Right cardiac atrium (tissue), 5 donors: ENCODE measurements around the gene ETV2. TPM values are rescaled to one million over a fixed set of nuclear protein-coding genes. Genes with fewer than 3 reads are reported as not detected.
"Not testable (repeated sequence)": the region's sequence is repeated elsewhere in the genome, so short reads cannot be mapped to it uniquely, and the experiment has no call there.

Source experiments
- ATAC-seq, 2 donors: fragments of 200-7000 bp; cut with Tn5 transposase; one replicate each; pipeline versions ENCODE4 v1.8.0 to v1.9.1; 2020; ENCODE audit warnings: moderate library complexity in 2 of 2, mild to moderate bottlenecking in 1 of 2
- DNase-seq, 3 donors: peaks; one replicate each; pipeline ENCODE4 v3.0.0-alpha.2; 2020
- H3K27ac ChIP-seq: one replicate; pipeline ENCODE4 v1.5.1; 2013; ENCODE audit warnings: mild to moderate bottlenecking, low read length, control low read depth, moderate library complexity
- H3K27me3 ChIP-seq: one replicate; pipeline ENCODE4 v1.6.1; 2013; ENCODE audit not compliant: control insufficient read depth, insufficient read depth
- H3K4me1 ChIP-seq: one replicate; pipeline ENCODE4 v1.6.1; 2013; ENCODE audit warnings: low read length; ENCODE audit not compliant: control insufficient read depth, insufficient read depth
- H3K4me3 ChIP-seq: one replicate; pipeline ENCODE4 v1.5.1; 2013; ENCODE audit warnings: low read length, control low read depth
- H3K9me3 ChIP-seq: one replicate; pipeline ENCODE4 v1.6.1; 2013; ENCODE audit warnings: low read length; ENCODE audit not compliant: control insufficient read depth
- WGBS: extraction: QIAGEN DNeasy Blood & Tissue Kit; methylation state at CpG from one replicate; pipeline ENCODE4 v1.1.7; 2013; 5-methylcytosine and 5-hydroxymethylcytosine counted together
- intact Hi-C, 4 donors: fragments of 100-400 bp; cut with DNase I; formaldehyde crosslinking; loops; one replicate each; pipeline versions ENCODE4 v1.11.0 to v1.14.0; 2022 to 2023
- polyA plus RNA-seq: library from polyadenylated mRNA; stranded (reverse); fragments of 200-250 nt; gene quantifications from one replicate; pipeline ENCODE4 v1.2.3, GENCODE V29; 2013
- total RNA-seq, 4 donors: library from RNA; stranded (reverse); fragmentation: NEBNext Ultra II Directional; extraction: Animal tissue kit (Norgen Biotek cat#: 25700); gene quantifications; one replicate each; pipeline ENCODE4 v1.2.1, GENCODE V29; 2021
- donor health status: healthy with polysubstance abuse.
- donor health status: DM: no; HTN: yes; CAD: no.
- donor health status: DM: no; HTN: no; CAD: no.
- donor health status: DM: no; HTN: yes; CAD: no; lungs with severe emphysema.
- donor health status: DM: yes; HTN: yes; CAD: no.

Gene ETV2
- total and polyA plus RNA-seq, 5 donors: 0.41 to 1.0 (median 0.68) TPM; not detected in 1

DNA sequence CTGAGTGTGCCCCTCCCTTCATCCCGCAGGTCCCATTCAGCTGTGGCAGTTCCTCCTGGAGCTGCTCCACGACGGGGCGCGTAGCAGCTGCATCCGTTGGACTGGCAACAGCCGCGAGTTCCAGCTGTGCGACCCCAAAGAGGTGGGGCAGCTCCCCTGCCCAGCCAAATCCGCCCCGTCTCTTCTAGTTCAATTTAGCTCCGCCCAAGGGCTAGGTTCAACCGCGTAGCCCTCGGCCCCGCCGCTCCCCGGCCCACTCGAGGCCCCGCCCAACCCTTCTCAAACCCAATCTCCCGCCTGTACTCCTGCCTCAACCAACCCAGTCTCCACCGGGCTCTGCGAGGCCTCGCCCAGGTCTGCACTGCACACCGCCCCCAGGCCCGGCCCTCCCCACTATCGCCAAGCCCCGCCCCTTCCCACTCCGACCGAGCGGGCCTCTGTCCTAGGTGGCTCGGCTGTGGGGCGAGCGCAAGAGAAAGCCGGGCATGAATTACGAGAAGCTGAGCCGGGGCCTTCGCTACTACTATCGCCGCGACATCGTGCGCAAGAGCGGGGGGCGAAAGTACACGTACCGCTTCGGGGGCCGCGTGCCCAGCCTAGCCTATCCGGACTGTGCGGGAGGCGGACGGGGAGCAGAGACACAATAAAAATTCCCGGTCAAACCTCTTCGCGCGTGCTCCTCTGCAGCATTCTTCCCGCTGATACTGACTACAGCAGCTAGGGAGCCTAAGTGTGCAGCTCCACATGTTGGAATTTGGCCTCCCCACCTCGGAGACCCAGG lies 2.9 kb downstream of the ETV2 start:
- under 1% methylated on average over 60 of the region's 60 CpGs for WGBS
- intact Hi-C loops: no loop called here
- DNase-seq: peak; percentile 97 to 98 (median 98)

DNA sequence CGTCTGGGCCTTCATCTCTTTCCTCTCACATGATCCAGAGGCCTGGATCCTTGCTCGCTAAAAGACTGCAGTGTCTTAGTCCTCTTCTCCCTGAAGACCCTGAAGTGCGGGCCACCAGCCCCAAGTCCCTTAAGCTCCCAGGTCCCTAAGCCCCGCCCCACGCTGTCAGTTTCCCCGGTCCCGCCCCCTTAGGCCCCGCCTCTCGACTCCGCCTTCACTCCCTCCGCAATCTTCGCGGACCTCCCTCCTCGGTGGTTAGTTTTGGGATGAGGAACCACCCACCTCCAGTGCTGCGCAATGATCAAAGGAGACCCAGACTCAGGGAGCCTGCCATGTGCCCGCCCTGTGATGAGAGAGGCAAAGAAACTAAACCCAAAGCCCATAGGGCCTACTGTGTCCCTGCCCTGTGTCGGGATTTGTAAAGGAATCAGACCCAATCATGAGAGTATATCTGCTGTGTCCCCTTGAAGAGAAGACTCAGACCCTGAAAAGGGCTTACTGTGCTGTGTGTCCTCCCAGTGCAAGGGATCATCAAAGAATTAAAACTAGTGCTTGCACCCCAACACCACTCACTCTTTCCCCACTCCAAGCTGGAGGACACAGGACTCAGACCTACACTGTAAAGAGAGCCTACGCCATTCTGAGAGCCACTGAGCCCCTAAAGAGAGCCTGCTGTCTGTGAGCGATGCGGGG lies 3.6 kb downstream of the ETV2 start:
- peak; percentile 93 to 96 (median 96) for DNase-seq
- 16% methylated on average over 20 of the region's 20 CpGs for WGBS
- peak; percentile 59 to 60 for ATAC-seq
- Histone ChIP-seq H3K4me1 (no peaks in the 10 kb centered on the region), H3K27ac (peak overlapping the region; percentile 88), H3K9me3 (no peaks in the 10 kb centered on the region), H3K4me3 (peak overlapping the region; percentile 56), H3K27me3 (no peaks in the 10 kb centered on the region)
- intact Hi-C loops: no loop called here

More for the DNA sequence above, 2.9 kb downstream of the ETV2 start:
- no peaks in the 10 kb centered on the region for H3K27me3 ChIP-seq
- ATAC-seq: peak; percentile 92 to 95
- peak overlapping the region; percentile 56 for H3K4me3 ChIP-seq
- no peaks in the 10 kb centered on the region for H3K9me3 ChIP-seq
- H3K4me1 ChIP-seq: no peaks in the 10 kb centered on the region
- peak overlapping the region; percentile 88 for H3K27ac ChIP-seq

DNA sequence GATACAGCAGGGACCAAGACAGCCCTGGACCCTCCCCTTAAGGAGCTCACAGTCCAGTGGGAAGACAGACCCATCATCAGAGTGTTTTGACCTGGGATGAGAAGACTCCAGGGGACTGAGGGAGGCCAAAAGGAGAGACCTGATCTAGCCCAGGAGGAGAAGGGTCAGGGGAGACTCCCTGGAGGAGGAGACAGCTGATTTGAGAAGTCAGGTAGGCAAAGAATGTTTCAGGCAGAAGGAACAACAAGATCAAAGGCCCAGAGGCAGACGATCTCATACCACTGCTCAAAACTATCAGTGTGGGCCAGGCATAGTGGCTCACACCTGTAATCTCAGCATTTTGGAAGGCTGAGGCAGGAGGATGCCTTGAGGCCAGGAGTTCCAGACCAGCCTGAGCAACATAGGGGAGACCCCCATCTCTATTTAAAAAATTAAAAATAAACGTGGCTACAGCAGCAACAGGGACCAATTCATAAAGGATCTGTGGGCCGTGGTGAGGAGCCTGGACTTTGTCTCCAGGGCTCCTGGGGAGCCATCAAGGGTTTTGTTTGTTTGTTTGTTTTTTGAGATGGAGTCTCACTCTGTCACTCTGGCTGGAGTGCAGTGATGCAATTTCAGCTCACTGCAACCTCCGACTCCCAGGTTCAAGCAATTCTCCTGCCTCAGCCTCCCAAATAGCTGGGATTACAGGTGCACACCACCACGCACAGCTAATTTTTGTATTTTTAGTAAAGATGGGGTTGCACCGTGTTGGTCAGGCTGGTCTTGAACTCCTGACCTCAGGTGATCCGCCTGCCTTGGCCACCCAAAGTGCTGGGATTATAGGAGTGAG lies 4.4 kb downstream of the ETV2 start:
- Histone ChIP-seq H3K27ac (no peak overlapping the region), H3K4me1 (no peaks in the 10 kb centered on the region), H3K4me3 (no peak overlapping the region), H3K9me3 (no peaks in the 10 kb centered on the region), H3K27me3 (no peaks in the 10 kb centered on the region)
- WGBS: 71% methylated on average over 7 of the region's 7 CpGs
- DNase-seq: no peak
- no peak for ATAC-seq
- intact Hi-C loops: no loop called here

DNA sequence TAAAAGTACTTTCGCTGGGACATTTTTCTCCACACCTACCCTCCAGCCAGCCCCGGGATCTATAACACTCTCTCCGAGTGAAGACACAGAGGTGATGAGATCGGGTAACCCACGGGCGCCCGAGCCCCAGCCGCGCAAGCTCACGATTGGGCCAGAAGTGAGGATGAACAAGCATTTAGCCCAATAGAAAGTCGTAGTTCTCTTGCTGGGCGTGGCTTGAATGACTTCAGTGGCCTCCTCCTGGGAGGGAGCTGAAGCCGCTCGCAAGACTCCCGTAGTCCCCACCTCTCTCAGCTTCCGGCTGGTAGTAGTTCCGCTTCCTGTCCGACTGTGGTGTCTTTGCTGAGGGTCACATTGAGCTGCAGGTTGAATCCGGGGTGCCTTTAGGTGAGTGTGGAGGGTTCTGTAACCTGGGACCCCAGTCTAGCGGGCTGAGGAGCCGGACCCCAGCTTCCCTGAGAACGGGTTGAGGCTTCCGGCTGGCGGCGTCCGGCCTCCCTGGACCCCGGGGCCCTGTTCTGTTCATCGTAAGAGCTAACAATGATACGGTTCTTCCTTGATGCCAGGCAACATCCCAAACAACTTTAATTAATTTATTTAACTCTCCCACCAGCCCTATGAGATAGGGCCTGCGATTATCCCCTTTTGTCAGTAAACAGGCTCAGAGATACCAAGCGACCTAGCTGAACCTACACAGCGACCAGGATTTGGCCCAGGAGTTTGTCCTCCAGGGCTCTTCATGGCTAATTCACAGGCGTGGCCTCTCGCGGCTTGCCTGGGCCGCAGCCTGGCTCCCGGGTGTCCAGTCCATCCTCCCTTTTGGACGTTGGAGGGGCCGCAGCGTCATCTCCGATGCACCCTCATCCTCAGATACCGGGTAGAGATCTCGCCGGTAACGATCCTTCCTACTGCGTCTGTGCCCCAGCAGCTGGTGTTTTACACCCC lies 6.7 kb downstream of the ETV2 start, which contains the start of gene COX6B1:
Gene COX6B1 (plus strand): TSS at position 307 of the 945 bp plus-strand sequence. CDS start 2,921 bp downstream, outside the sequence.
- WGBS: under 1% methylated on average over 46 of the region's 46 CpGs
- Histone ChIP-seq H3K27ac (peak within 1 kb of the TSS; percentile 93), H3K27me3 (no peaks in the 10 kb centered on the region)

DNA sequence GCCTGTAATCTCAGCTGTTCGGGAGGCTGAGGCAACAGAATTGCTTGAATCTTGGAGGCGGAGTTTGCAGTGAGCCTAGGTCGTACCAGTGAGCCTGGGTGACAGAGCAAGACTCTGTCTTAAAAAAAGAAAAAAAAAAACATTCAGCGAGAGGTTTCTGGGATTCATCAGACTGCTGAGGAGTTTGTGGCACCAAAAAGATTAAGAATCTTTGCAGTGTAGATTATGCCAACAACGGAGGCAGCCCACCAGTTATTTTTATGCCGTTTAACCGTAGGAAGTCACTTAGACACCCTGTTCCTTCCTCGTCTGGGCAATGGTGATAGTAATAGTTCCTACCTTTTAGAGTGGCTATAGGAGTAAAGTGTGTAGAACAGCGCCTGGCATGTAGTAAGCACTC lies 9.0 kb downstream of the ETV2 start:
- DNase-seq (no peak), ATAC-seq (no peak)
- Histone ChIP-seq H3K9me3 (no peaks in the 10 kb centered on the region), H3K4me3 (no peak overlapping the region), H3K4me1 (no peaks in the 10 kb centered on the region), H3K27ac (no peak overlapping the region), H3K27me3 (no peaks in the 10 kb centered on the region)
- 64% methylated on average over 9 of the region's 9 CpGs for WGBS
- intact Hi-C loops: no loop called here

More for the DNA sequence above, 6.7 kb downstream of the ETV2 start, which contains the start of gene COX6B1:
- peak within 1 kb of the TSS; percentile 70 for H3K4me3 ChIP-seq
- H3K4me1 ChIP-seq: no peaks in the 10 kb centered on the region
- peak; percentile 80 to 84 for ATAC-seq
- intact Hi-C loops: no loop called here
- peak; percentile 94 to 96 (median 95) for DNase-seq
- H3K9me3 ChIP-seq: no peaks in the 10 kb centered on the region

DNA sequence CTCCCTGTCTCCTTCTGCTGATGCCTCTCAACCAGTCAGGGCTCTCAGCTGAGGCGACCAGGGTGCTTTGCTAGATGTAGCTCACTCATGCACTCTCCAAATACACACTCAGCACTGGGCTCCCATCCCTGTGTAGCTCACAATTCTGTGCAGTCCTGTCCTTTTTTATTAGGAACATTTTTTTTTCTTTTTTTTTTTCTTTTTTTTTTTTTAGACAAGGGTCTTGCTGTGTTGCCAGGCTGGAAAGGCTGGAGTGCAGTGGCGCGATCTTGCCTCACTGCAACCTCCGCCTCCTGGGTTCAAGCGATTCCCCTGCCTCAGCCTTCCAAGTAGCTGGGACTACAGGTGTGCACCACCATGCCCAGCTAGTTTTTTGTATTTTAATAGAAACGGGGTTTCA lies 13.3 kb downstream of the ETV2 start:
- H3K9me3 ChIP-seq, H3K27ac ChIP-seq, DNase-seq, intact Hi-C loops, H3K27me3 ChIP-seq, H3K4me1 ChIP-seq, ATAC-seq, H3K4me3 ChIP-seq: not testable (repeated sequence)
- WGBS: 97% methylated on average over 6 of the region's 6 CpGs

DNA sequence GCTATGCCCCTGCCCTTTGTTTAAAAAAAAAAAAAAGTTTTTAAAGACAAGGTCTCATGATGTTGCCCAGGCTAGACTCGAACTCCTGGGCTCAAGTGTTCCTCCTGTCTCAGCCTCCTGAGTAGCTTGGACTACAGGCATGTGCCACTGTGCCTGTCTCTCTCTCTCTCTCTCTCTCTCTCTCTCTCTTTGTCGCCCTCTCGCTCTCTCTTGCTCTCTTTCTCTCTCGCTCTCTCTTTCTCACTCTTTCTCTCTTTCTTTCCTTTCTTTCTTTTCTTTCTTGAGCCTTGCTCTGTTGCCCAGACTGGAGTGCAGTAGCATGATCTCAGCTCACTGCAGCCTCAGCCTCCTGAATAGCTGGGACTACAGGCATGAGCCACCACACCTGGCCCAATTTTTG lies 14.1 kb downstream of the ETV2 start:
- ATAC-seq: no peak
- WGBS: 97% methylated on average over 4 of the region's 4 CpGs

DNA sequence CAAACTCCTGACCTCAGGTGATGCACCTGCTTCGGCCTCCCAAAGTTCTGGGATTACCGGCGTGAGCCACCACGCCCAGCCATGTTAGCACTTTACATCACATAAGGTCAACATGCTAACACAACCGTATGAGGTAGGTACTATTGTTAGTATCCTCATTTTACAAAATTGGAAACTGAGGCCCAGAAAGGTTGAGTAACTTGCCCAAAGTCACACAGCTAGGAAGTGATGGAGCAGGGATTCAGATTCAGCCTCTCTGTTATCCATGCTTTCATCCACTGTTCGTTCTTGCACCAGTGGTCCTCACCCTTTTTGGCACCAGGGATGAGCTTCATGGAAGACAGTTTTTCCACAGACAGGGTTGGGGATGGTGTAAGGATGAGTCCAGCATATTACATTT lies 15.2 kb downstream of the ETV2 start:
- no peak for ATAC-seq
- 95% methylated on average over 6 of the region's 6 CpGs for WGBS
- DNase-seq: no peak
- intact Hi-C loops: no loop called here
- H3K27ac ChIP-seq: no peak overlapping the region
- no peaks in the 10 kb centered on the region for H3K27me3 ChIP-seq
- no peak overlapping the region for H3K4me3 ChIP-seq
- no peaks in the 10 kb centered on the region for H3K9me3 ChIP-seq
- H3K4me1 ChIP-seq: no peaks in the 10 kb centered on the region

More for the DNA sequence above, 14.1 kb downstream of the ETV2 start:
- Histone ChIP-seq H3K27me3 (no peaks in the 10 kb centered on the region), H3K4me1 (no peaks in the 10 kb centered on the region), H3K27ac (no peak overlapping the region), H3K9me3 (no peaks in the 10 kb centered on the region), H3K4me3 (no peak overlapping the region)
- no peak for DNase-seq
- intact Hi-C loops: no loop called here

DNA sequence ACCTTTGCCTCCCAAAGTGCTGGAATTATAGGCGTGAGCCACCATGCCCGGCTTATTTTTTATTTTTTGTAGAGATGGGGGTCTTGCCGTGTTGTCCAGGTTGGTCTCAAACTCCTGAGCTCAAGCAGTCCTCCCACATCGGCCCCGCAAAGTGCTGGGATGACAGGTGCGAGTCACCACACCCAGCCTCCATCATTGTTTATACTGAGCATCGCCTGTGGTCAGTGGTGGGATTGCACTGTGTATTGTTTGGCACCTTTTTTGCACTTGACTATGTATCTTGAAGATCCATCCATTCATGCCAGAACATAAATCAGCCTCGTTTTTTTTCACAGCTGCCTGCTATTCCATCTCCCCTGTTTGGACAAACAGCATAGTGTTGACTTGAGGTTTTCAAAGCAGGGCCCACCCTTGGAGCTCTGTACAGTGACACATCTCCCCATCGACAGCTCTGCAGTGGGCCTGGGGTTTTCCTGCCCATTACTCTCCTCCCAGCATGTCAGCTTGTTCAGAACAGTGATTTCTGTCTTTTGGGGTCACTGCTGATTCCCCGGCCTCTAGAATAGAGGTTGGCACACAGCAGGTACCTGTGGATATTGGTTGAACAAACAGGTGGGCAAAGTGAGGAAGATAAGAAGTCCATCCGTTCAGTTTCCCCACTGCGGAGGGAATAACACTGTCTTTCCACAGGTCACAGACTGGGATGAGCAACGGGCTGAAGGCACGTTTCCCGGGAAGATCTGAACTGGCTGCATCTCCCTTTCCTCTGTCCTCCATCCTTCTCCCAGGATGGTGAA lies 16.6 kb downstream of the ETV2 start:
- intact Hi-C loops: no loop called here
- WGBS: 93% methylated on average over 15 of the region's 15 CpGs
- H3K27ac ChIP-seq: no peak overlapping the region
- ATAC-seq (peak in 1 of 2 donors; percentile 17), DNase-seq (no peak)
- H3K4me3 ChIP-seq: no peak overlapping the region
- no peaks in the 10 kb centered on the region for H3K27me3 ChIP-seq
- no peaks in the 10 kb centered on the region for H3K9me3 ChIP-seq
- H3K4me1 ChIP-seq: no peaks in the 10 kb centered on the region
